HG02973 (cell line): Measurements from ENCODE around the gene POLR2J.
"Not testable (repeated sequence)": the region's sequence is repeated elsewhere in the genome, so short reads cannot be mapped to it uniquely, and the experiment has no call there.

Source experiments
- ATAC-seq: cut with Tn5 transposase; IDR thresholded peaks from one replicate; pipeline ENCODE4 v1.9.1; 2021; ENCODE audit warnings: moderate library complexity; ENCODE audit not compliant: unreplicated experiment

Gene POLR2J

GRCh38 chr7:102478314-102479208 lies at the start of gene POLR2J:
Gene POLR2J, minus strand, starts transcription at chr7:102478922. Its CDS starts 62 bp downstream, at chr7:102478860.
- ATAC-seq = peak; percentile 61

- not testable (repeated sequence) for ATAC-seq
These were observed 49.4 kb upstream of the POLR2J start for GRCh38 chr7:102527822-102528793.

- not testable (repeated sequence) for ATAC-seq
These were observed 48.5 kb upstream of the POLR2J start for GRCh38 chr7:102527182-102527581.

- ATAC-seq = not testable (repeated sequence)
These were observed 46.1 kb upstream of the POLR2J start for GRCh38 chr7:102524803-102525202.

- not testable (repeated sequence) for ATAC-seq
These were observed 42.1 kb upstream of the POLR2J start for GRCh38 chr7:102520797-102521196.

GRCh38 chr7:102517550-102518147 lies 38.9 kb upstream of the POLR2J start, which contains the start of gene RASA4B:
Gene RASA4B, minus strand, starts transcription at chr7:102517777. Its CDS starts 67 bp downstream, at chr7:102517710.
- peak; percentile 78 for ATAC-seq

GRCh38 chr7:102516951-102517350 lies 38.2 kb upstream of the POLR2J start:
- ATAC-seq = not testable (repeated sequence)

GRCh38 chr7:102515889-102516288 lies 37.2 kb upstream of the POLR2J start:
- ATAC-seq = not testable (repeated sequence)

- peak; percentile 57 for ATAC-seq
These were observed 36.4 kb upstream of the POLR2J start for GRCh38 chr7:102514881-102515721.

GRCh38 chr7:102512642-102513221 lies 34.0 kb upstream of the POLR2J start:
- not testable (repeated sequence) for ATAC-seq

GRCh38 chr7:102511860-102512522 lies 33.3 kb upstream of the POLR2J start:
- peak; percentile 28 for ATAC-seq

GRCh38 chr7:102510575-102510974 lies 31.9 kb upstream of the POLR2J start:
- ATAC-seq = not testable (repeated sequence)

- ATAC-seq = not testable (repeated sequence)
These were observed 28.8 kb upstream of the POLR2J start for GRCh38 chr7:102507410-102508088.

- ATAC-seq = not testable (repeated sequence)
These were observed 26.8 kb upstream of the POLR2J start for GRCh38 chr7:102505298-102506185.

GRCh38 chr7:102503141-102503540 lies 24.4 kb upstream of the POLR2J start:
- not testable (repeated sequence) for ATAC-seq

- ATAC-seq = not testable (repeated sequence)
These were observed 19.6 kb upstream of the POLR2J start for GRCh38 chr7:102498321-102498720.

- ATAC-seq = not testable (repeated sequence)
These were observed 18.6 kb upstream of the POLR2J start for GRCh38 chr7:102497308-102497707.
